HG03378 (cell line): ENCODE results near the gene MTERF4.
"Not testable (repeated sequence)": the region's sequence is repeated elsewhere in the genome, so short reads cannot be mapped to it uniquely, and the experiment has no call there.

Experiments used
- ATAC-seq: cut with Tn5 transposase; IDR thresholded peaks from one replicate; pipeline ENCODE4 v1.9.1; 2021; ENCODE audit warnings: mild to moderate bottlenecking, moderate library complexity; ENCODE audit not compliant: unreplicated experiment

The MTERF4 gene

GRCh38 chr2:241112592-241112991, 10.5 kb upstream of the MTERF4 start:
- no peak for ATAC-seq

- ATAC-seq: no peak
Observed at GRCh38 chr2:241112046-241112445, 10.0 kb upstream of the MTERF4 start.

GRCh38 chr2:241111440-241111805, 9.3 kb upstream of the MTERF4 start:
- ATAC-seq: no peak

- ATAC-seq: no peak
Observed at GRCh38 chr2:241110607-241111439, 8.7 kb upstream of the MTERF4 start.

GRCh38 chr2:241110089-241110606, 8.1 kb upstream of the MTERF4 start:
- no peak for ATAC-seq

- ATAC-seq: no peak
Observed at GRCh38 chr2:241109210-241110088, 7.4 kb upstream of the MTERF4 start.

GRCh38 chr2:241108271-241109209, 6.5 kb upstream of the MTERF4 start:
- ATAC-seq: no peak

- no peak for ATAC-seq
Observed at GRCh38 chr2:241107031-241107783, 5.1 kb upstream of the MTERF4 start.

- no peak for ATAC-seq
Observed at GRCh38 chr2:241105641-241106040, 3.6 kb upstream of the MTERF4 start.

- not testable (repeated sequence) for ATAC-seq
Observed at GRCh38 chr2:241104611-241105010, 2.5 kb upstream of the MTERF4 start.

GRCh38 chr2:241103176-241103595, 1.1 kb upstream of the MTERF4 start:
- no peak for ATAC-seq

GRCh38 chr2:241099246-241099645, 2.8 kb downstream of the MTERF4 start:
- ATAC-seq: no peak

- peak; percentile 37 for ATAC-seq
Observed at GRCh38 chr2:241096979-241097378, 5.1 kb downstream of the MTERF4 start.

GRCh38 chr2:241095594-241096290, 6.3 kb downstream of the MTERF4 start:
- ATAC-seq: no peak

- ATAC-seq: no peak
Observed at GRCh38 chr2:241094924-241095420, 7.1 kb downstream of the MTERF4 start.

GRCh38 chr2:241094172-241094571, 7.9 kb downstream of the MTERF4 start:
- ATAC-seq: no peak

GRCh38 chr2:241093133-241093781, 8.8 kb downstream of the MTERF4 start:
- not testable (repeated sequence) for ATAC-seq

GRCh38 chr2:241092677-241093076, 9.4 kb downstream of the MTERF4 start:
- no peak for ATAC-seq
